Esophagus squamous epithelium (tissue), 4 donors: Measurements from ENCODE around the gene CCDC8.

Experiments
- POLR2A ChIP-seq, 4 donors: fragments of 450-650 bp; IDR thresholded peaks; one replicate each; pipeline ENCODE4 v1.6.1; 2017; ENCODE audit warnings: antibody characterized with exemption in 4 of 4, mild to moderate bottlenecking in 4 of 4, moderate library complexity in 3 of 4
- TF ChIP-seq, protein P1 (sequence below), 6 experiments: fragments of 450-650 bp in 4 of 6; fragments of 200-600 bp in 2 of 6; sonication (generic) in 2 of 6; IDR thresholded peaks; one replicate each; pipeline ENCODE4 v1.5.1; 2016 to 2019; ENCODE audit warnings: antibody characterized with exemption in 6 of 6, mild to moderate bottlenecking in 4 of 6, moderate library complexity in 4 of 6

DNA sequence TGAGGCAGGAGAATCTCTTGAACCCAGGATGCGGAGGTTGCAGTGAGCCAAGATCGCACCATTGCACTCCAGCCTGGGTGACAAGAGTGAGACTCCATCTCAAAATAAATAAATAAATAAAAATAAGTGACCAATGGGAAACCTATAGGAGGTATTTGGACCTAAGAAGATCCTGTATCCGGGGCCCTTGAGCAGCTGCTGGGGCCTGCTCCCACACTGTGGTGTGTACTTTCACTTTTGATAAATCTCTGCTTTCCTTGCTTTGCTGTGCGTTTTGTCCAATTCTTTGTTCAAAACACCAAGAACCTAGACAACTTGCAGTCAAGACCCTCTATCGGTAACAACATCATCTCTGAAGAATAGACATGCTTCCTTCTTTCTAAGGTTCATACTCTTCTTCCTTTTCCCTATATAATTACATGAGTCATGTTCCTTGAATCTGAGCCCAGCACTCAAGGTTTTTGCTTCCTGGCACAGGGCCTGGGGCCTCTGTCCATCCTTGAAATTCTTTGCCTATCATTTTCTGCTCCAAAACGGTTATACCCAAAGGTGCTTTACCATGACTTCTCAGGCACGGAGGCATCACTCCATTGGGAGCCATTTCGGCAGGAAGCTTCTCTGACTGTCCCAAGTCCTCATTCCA lies 29.6 kb upstream of the CCDC8 start:
- TF ChIP-seq, protein P1, sequence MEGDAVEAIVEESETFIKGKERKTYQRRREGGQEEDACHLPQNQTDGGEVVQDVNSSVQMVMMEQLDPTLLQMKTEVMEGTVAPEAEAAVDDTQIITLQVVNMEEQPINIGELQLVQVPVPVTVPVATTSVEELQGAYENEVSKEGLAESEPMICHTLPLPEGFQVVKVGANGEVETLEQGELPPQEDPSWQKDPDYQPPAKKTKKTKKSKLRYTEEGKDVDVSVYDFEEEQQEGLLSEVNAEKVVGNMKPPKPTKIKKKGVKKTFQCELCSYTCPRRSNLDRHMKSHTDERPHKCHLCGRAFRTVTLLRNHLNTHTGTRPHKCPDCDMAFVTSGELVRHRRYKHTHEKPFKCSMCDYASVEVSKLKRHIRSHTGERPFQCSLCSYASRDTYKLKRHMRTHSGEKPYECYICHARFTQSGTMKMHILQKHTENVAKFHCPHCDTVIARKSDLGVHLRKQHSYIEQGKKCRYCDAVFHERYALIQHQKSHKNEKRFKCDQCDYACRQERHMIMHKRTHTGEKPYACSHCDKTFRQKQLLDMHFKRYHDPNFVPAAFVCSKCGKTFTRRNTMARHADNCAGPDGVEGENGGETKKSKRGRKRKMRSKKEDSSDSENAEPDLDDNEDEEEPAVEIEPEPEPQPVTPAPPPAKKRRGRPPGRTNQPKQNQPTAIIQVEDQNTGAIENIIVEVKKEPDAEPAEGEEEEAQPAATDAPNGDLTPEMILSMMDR (IDR thresholded peaks at IDR 0.05): no peak
- TF ChIP-seq POLR2A (IDR thresholded peaks at IDR 0.05): no peak
